Measurements from ENCODE around the gene EHBP1. TPM values are rescaled to one million over a fixed set of nuclear protein-coding genes. Genes with fewer than 3 reads are reported as not detected.
A peak's percentile ranks its signal among the peaks of the same experiment; 100 is the strongest.

EHBP1 gene
- total RNA-seq, 4 donors from 2014 or later = 11.1 to 19.0 (median 15.4) TPM

- Histone ChIP-seq H3K27me3 (no peaks in the 10 kb centered on the region), H3K27ac (no peak overlapping the region), H3K9me3 (no peaks in the 10 kb centered on the region), H3K36me3 (no peaks in the 10 kb centered on the region), H3K4me3 (no peak overlapping the region), H3K4me1 (peaks cover 0 to 11% of the 10 kb centered on the region in 2 donors)
- intact Hi-C loops (cut with DNase I; ENCODE audit: low total_unique reads) = no loop called here
- TF ChIP-seq, protein P1, sequence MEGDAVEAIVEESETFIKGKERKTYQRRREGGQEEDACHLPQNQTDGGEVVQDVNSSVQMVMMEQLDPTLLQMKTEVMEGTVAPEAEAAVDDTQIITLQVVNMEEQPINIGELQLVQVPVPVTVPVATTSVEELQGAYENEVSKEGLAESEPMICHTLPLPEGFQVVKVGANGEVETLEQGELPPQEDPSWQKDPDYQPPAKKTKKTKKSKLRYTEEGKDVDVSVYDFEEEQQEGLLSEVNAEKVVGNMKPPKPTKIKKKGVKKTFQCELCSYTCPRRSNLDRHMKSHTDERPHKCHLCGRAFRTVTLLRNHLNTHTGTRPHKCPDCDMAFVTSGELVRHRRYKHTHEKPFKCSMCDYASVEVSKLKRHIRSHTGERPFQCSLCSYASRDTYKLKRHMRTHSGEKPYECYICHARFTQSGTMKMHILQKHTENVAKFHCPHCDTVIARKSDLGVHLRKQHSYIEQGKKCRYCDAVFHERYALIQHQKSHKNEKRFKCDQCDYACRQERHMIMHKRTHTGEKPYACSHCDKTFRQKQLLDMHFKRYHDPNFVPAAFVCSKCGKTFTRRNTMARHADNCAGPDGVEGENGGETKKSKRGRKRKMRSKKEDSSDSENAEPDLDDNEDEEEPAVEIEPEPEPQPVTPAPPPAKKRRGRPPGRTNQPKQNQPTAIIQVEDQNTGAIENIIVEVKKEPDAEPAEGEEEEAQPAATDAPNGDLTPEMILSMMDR (IDR thresholded peaks at IDR 0.05 in 4 of 5, conservative IDR thresholded peaks at IDR 0.05 in 1 of 5) = peak in 1 of 5 experiments; percentile 7
- no peak for TF ChIP-seq POLR2A (IDR thresholded peaks at IDR 0.05)
- no peak for DNase-seq
- ATAC-seq = no peak
- in situ Hi-C loops (cut with MboI; ENCODE audit: low sequenced_read_pairs in 4 of 4) = no loop called here
Observed at GRCh38 chr2:62787386-62787785, 81.9 kb downstream of the EHBP1 start.

DNA sequence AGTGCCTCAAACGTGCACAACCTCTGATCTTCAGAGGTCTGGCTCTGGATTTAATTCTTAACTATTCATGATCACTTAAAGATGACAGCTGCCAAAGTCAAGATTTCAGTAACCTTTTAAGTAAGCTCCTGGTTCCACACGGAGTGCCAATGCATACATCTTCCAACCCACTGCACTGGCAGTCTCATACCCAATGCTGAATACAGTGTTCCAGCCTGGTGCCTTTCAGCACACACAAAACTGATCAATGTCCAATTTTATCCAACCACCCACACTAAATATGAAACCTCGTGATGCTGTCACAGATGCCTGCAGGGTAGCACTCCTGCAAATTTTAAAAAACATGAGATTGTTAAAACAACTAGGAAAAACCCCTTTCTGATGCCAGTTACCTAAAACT is 84.0 kb downstream of the EHBP1 start:
- TF ChIP-seq POLR2A (IDR thresholded peaks at IDR 0.05) = no peak
- TF ChIP-seq, protein P1 (IDR thresholded peaks at IDR 0.05 in 4 of 5, conservative IDR thresholded peaks at IDR 0.05 in 1 of 5) = no peak
- no peak overlapping the region for H3K27ac ChIP-seq
- H3K9me3 ChIP-seq = no peaks in the 10 kb centered on the region
- no peak overlapping the region for H3K4me3 ChIP-seq
- in situ Hi-C loops (cut with MboI; ENCODE audit: low sequenced_read_pairs in 4 of 4) = no loop called here
- no peak for ATAC-seq
- no peaks in the 10 kb centered on the region for H3K27me3 ChIP-seq
- no peaks in the 10 kb centered on the region for H3K36me3 ChIP-seq
- intact Hi-C loops (cut with DNase I; ENCODE audit: low total_unique reads) = no loop called here
- no peak for DNase-seq
- peaks cover 0 to 11% of the 10 kb centered on the region in 2 donors for H3K4me1 ChIP-seq

- ATAC-seq (no peak), DNase-seq (no peak)
- Histone ChIP-seq H3K36me3 (no peaks in the 10 kb centered on the region), H3K27me3 (no peaks in the 10 kb centered on the region), H3K9me3 (no peaks in the 10 kb centered on the region), H3K27ac (no peak overlapping the region), H3K4me1 (peaks cover 0 to 11% of the 10 kb centered on the region in 2 donors), H3K4me3 (no peak overlapping the region)
- no peak for TF ChIP-seq POLR2A (IDR thresholded peaks at IDR 0.05)
- TF ChIP-seq, protein P1 (IDR thresholded peaks at IDR 0.05 in 4 of 5, conservative IDR thresholded peaks at IDR 0.05 in 1 of 5) = no peak
- in situ Hi-C loops (cut with MboI; ENCODE audit: low sequenced_read_pairs in 4 of 4) (no loop called here), intact Hi-C loops (cut with DNase I; ENCODE audit: low total_unique reads) (no loop called here)
Observed at GRCh38 chr2:62789918-62790317, 84.4 kb downstream of the EHBP1 start.

- no peak for TF ChIP-seq POLR2A (IDR thresholded peaks at IDR 0.05)
- TF ChIP-seq, protein P1 (IDR thresholded peaks at IDR 0.05 in 4 of 5, conservative IDR thresholded peaks at IDR 0.05 in 1 of 5) = no peak
- H3K4me3 ChIP-seq = no peak overlapping the region
- H3K9me3 ChIP-seq = no peaks in the 10 kb centered on the region
- intact Hi-C loops (cut with DNase I; ENCODE audit: low total_unique reads) = no loop called here
- no peaks in the 10 kb centered on the region for H3K27me3 ChIP-seq
- H3K27ac ChIP-seq = no peak overlapping the region
- in situ Hi-C loops (cut with MboI; ENCODE audit: low sequenced_read_pairs in 4 of 4) = no loop called here
- H3K36me3 ChIP-seq = no peaks in the 10 kb centered on the region
- ATAC-seq = no peak
- DNase-seq = no peak
- H3K4me1 ChIP-seq = peaks cover 0 to 11% of the 10 kb centered on the region in 2 donors
Observed at GRCh38 chr2:62792408-62792807, 86.9 kb downstream of the EHBP1 start.

DNA sequence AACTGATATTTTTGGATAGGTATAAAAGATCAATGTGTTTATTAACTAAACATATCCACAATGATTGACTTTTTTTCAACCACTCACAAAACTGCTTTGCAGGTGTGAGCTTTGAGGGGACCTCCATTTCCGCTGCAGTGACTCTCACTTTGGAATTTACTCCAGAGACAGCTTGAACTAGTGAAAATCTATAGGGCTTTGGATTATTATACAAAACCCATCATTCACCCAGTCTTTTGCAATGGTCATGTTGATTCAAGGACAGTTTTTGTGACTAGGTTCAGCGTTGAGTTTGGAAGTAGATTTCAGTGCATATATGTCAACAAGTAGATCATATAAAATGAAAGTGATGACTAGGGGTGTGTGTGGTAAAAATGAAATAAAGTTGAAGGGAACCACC is 87.7 kb downstream of the EHBP1 start:
- ATAC-seq = no peak
- intact Hi-C loops (cut with DNase I; ENCODE audit: low total_unique reads) = no loop called here
- in situ Hi-C loops (cut with MboI; ENCODE audit: low sequenced_read_pairs in 4 of 4) = no loop called here
- H3K27me3 ChIP-seq = no peaks in the 10 kb centered on the region
- H3K36me3 ChIP-seq = no peaks in the 10 kb centered on the region
- TF ChIP-seq POLR2A (IDR thresholded peaks at IDR 0.05) = no peak
- TF ChIP-seq, protein P1 (IDR thresholded peaks at IDR 0.05 in 4 of 5, conservative IDR thresholded peaks at IDR 0.05 in 1 of 5) = no peak
- DNase-seq = no peak
- no peaks in the 10 kb centered on the region for H3K9me3 ChIP-seq
- H3K4me3 ChIP-seq = no peak overlapping the region
- no peak overlapping the region for H3K27ac ChIP-seq
- peaks cover 0 to 11% of the 10 kb centered on the region in 2 donors for H3K4me1 ChIP-seq

All from gastrocnemius medialis (tissue), 4 donors.